Stomach (tissue), 9 donors: ENCODE data around the gene MACROH2A1. TPM values are rescaled to one million over a fixed set of nuclear protein-coding genes. Genes with fewer than 3 reads are reported as not detected.

Source experiments
- DNase-seq, 2 donors: peaks; one replicate each; pipeline versions ENCODE4 v3.0.0 to v3.0.0-alpha.2; 2013 to 2019
- H3K27ac ChIP-seq, 5 donors: fragments of 200-600 bp in 4 of 5; sonication (generic) in 4 of 5; one replicate each; pipeline ENCODE4 v1.5.1; 2013 to 2019; ENCODE audit warnings: mild to moderate bottlenecking in 1 of 5, moderate library complexity in 1 of 5
- H3K27me3 ChIP-seq, 3 donors: fragments of 200-600 bp; sonication (generic); one replicate each; pipeline ENCODE4 v1.5.1; 2017 to 2019; ENCODE audit warnings: mixed run types in 1 of 3
- H3K36me3 ChIP-seq, 4 donors: fragments of 200-600 bp; sonication (generic); 1 replicate in 3 of 4; 2 replicates in 1 of 4; pipeline ENCODE4 v1.5.1; 2016 to 2019
- H3K4me1 ChIP-seq, 4 donors: fragments of 200-600 bp; sonication (generic); one replicate each; pipeline ENCODE4 v1.5.1; 2016 to 2019
- H3K4me3 ChIP-seq, 4 donors: fragments of 200-600 bp; sonication (generic) in 3 of 4; one replicate each; pipeline ENCODE4 v1.5.1; 2016 to 2019; ENCODE audit warnings: mild to moderate bottlenecking in 1 of 4
- H3K9me3 ChIP-seq, 4 donors: fragments of 200-600 bp; sonication (generic); one replicate each; pipeline ENCODE4 v1.5.1; 2016 to 2019
- CTCF ChIP-seq, 7 experiments: fragments of 450-650 bp in 4 of 7; fragments of 200-600 bp in 3 of 7; sonication (generic) in 3 of 7; IDR thresholded peaks; one replicate each; pipeline ENCODE4 v1.5.1; 2016 to 2019; ENCODE audit warnings: antibody characterized with exemption in 7 of 7, control low read depth in 2 of 7, mild to moderate bottlenecking in 1 of 7
- EP300 ChIP-seq: sonication (generic); formaldehyde crosslinking; IDR thresholded peaks from one replicate; pipeline ENCODE4 v1.6.1; 2017; ENCODE audit warnings: antibody characterized with exemption
- POLR2A ChIP-seq, 4 donors: fragments of 450-650 bp; IDR thresholded peaks; one replicate each; pipeline ENCODE4 v1.6.1; 2016; ENCODE audit warnings: antibody characterized with exemption in 4 of 4, control low read depth in 2 of 4, mild to moderate bottlenecking in 1 of 4, moderate library complexity in 1 of 4
- POLR2AphosphoS5 ChIP-seq, 3 donors: sonication (generic); formaldehyde crosslinking; IDR thresholded peaks; one replicate each; pipeline ENCODE4 v1.6.1; 2016; ENCODE audit warnings: antibody characterized with exemption in 3 of 3
- WGBS, 5 donors: extraction: QIAGEN DNeasy Blood & Tissue Kit in 3 of 5; methylation state at CpG; one replicate each; pipeline versions ENCODE4 v1.1.5 to v1.1.7; 2013 to 2018; 5-methylcytosine and 5-hydroxymethylcytosine counted together
- intact Hi-C: fragments of 100-400 bp; cut with DNase I; formaldehyde crosslinking; loops from one replicate; pipeline ENCODE4 v1.15.1; 2023; ENCODE audit warnings: low total_unique reads
- polyA plus RNA-seq, 3 donors: library from polyadenylated mRNA; stranded (reverse); fragments of 200-250 nt; gene quantifications; one replicate each; pipeline ENCODE4 v1.2.3, GENCODE V29; 2013
- small RNA-seq, 4 donors: library from RNA; depleted of rRNA; stranded (forward); fragments of <200 nt; gene quantifications; one replicate each; pipeline ENCODE3, GENCODE V24; 2016
- total RNA-seq, 5 donors: library from RNA; depleted of rRNA; stranded (reverse); fragments of >200 nt; gene quantifications; one replicate each; pipeline versions ENCODE4 v1.1.0 to v1.2.3, GENCODE V29; 2014 to 2016
- donor health status: healthy with polysubstance abuse.
- donor health status: Bipolar disorder and iron deficiency.
- donor health status: healthy.

The MACROH2A1 gene
- total and polyA plus RNA-seq, 8 donors: 77.1 to 206 (median 150) TPM

GRCh38 chr5:135295852-135296251 is 103.2 kb downstream of the MACROH2A1 start:
- H3K27ac ChIP-seq: no peak overlapping the region
- no peaks in the 10 kb centered on the region for H3K27me3 ChIP-seq
- no peaks in the 10 kb centered on the region for H3K36me3 ChIP-seq
- WGBS, 5 donors: 91 to 98% (median 93%) methylated on average over 2 of the region's 2 CpGs
- DNase-seq: no peak
- TF ChIP-seq POLR2AphosphoS5 (IDR thresholded peaks at IDR 0.05): no peak
- no peak for TF ChIP-seq EP300
- no peak for TF ChIP-seq CTCF (IDR thresholded peaks at IDR 0.05)
- no peak for TF ChIP-seq POLR2A (IDR thresholded peaks at IDR 0.05)
- intact Hi-C loops: no loop called here
- no peaks in the 10 kb centered on the region for H3K4me1 ChIP-seq
- H3K9me3 ChIP-seq: no peaks in the 10 kb centered on the region
- no peak overlapping the region for H3K4me3 ChIP-seq

GRCh38 chr5:135294793-135295192 is 104.2 kb downstream of the MACROH2A1 start:
- Histone ChIP-seq H3K27ac (no peak overlapping the region), H3K36me3 (no peaks in the 10 kb centered on the region), H3K27me3 (no peaks in the 10 kb centered on the region), H3K9me3 (no peaks in the 10 kb centered on the region), H3K4me3 (no peak overlapping the region), H3K4me1 (no peaks in the 10 kb centered on the region)
- WGBS, 5 donors: 89 to 95% (median 91%) methylated on average over 4 of the region's 4 CpGs
- TF ChIP-seq POLR2A (IDR thresholded peaks at IDR 0.05) (no peak), CTCF (IDR thresholded peaks at IDR 0.05) (no peak)
- no peak for DNase-seq
- intact Hi-C loops: no loop called here

- H3K4me3 ChIP-seq: no peak overlapping the region
- WGBS, 5 donors: 67 to 89% (median 73%) methylated on average over 1 of the region's 1 CpG
- H3K27me3 ChIP-seq: no peaks in the 10 kb centered on the region
- no peaks in the 10 kb centered on the region for H3K36me3 ChIP-seq
- TF ChIP-seq CTCF (IDR thresholded peaks at IDR 0.05) (no peak), EP300 (no peak), POLR2A (IDR thresholded peaks at IDR 0.05) (no peak), POLR2AphosphoS5 (IDR thresholded peaks at IDR 0.05) (no peak)
- no peaks in the 10 kb centered on the region for H3K4me1 ChIP-seq
- peaks cover 0 to 12% (median 2%) of the 10 kb centered on the region in 4 donors for H3K9me3 ChIP-seq
- no peak for DNase-seq
- intact Hi-C loops: no loop called here
- H3K27ac ChIP-seq: no peak overlapping the region
Measured at GRCh38 chr5:135289651-135290050, 109.4 kb downstream of the MACROH2A1 start.

- Histone ChIP-seq H3K9me3 (peaks cover 0 to 12% (median 2%) of the 10 kb centered on the region in 4 donors), H3K4me3 (no peak overlapping the region), H3K27ac (no peak overlapping the region), H3K36me3 (no peaks in the 10 kb centered on the region), H3K27me3 (no peaks in the 10 kb centered on the region), H3K4me1 (no peaks in the 10 kb centered on the region)
- intact Hi-C loops: no loop called here
- 84 to 94% (median 89%) methylated on average over 2 of the region's 2 CpGs for WGBS, 5 donors
- no peak for DNase-seq
- TF ChIP-seq EP300 (no peak), POLR2AphosphoS5 (IDR thresholded peaks at IDR 0.05) (no peak), POLR2A (IDR thresholded peaks at IDR 0.05) (no peak), CTCF (IDR thresholded peaks at IDR 0.05) (no peak)
Measured at GRCh38 chr5:135287551-135287950, 111.5 kb downstream of the MACROH2A1 start.

Small RNA genes lying within 50 kb of the gene (small RNA-seq; reads per million reads assigned to genes)
- 0 reads per million in 4 donors for gene DCANP1

Other genes starting within 250 kb of the MACROH2A1 start
- under 1 TPM in 1 of 5 donors, not detected in 4; 0.55 TPM for gene DCANP1, start 48.1 kb upstream of the MACROH2A1 start, total RNA-seq
- gene DCANP1, start 48.1 kb upstream of the MACROH2A1 start, polyA plus RNA-seq: not detected
- gene TIFAB, start 53.1 kb upstream of the MACROH2A1 start, total RNA-seq: not detected
- under 1 TPM in 1 of 3 donors, not detected in 2; 0.08 TPM for gene TIFAB, start 53.1 kb upstream of the MACROH2A1 start, polyA plus RNA-seq
- not detected for gene NEUROG1, start 136.7 kb upstream of the MACROH2A1 start, total RNA-seq
- not detected for gene NEUROG1, start 136.7 kb upstream of the MACROH2A1 start, polyA plus RNA-seq
- 10 to 100 TPM in 3 of 5 donors, not detected in 2; 15.6 to 82.0 (median 27.9) TPM for gene CXCL14, start 179.8 kb upstream of the MACROH2A1 start, total RNA-seq
- 10 to 100 TPM; 12.7 to 51.6 (median 36.3) TPM for gene CXCL14, start 179.8 kb upstream of the MACROH2A1 start, polyA plus RNA-seq